Epithelial cell of esophagus (primary cell): ENCODE results near the gene SLC7A1.

Experiments
- DNase-seq: peaks from one replicate; pipeline ENCODE4 v3.0.0; 2010; ENCODE audit warnings: low read depth
- H3K4me3 ChIP-seq: 2 replicates; pipeline ENCODE4 v1.5.1; 2011; ENCODE audit warnings: mild to moderate bottlenecking, low read length, control low read depth
- CTCF ChIP-seq: IDR thresholded peaks from 2 replicates; pipeline ENCODE4 v1.5.1; 2011; ENCODE audit warnings: low read depth, mild to moderate bottlenecking, low read length, control low read depth, inconsistent platforms; ENCODE audit not compliant: insufficient read depth; ENCODE audit errors: missing control alignments

Gene SLC7A1

GRCh38 chr13:29540334-29540733 lies 55.2 kb downstream of the SLC7A1 start:
- no peak for DNase-seq
- TF ChIP-seq CTCF, result no peak
- H3K4me3 ChIP-seq, result no peak overlapping the region

GRCh38 chr13:29539856-29540255 lies 55.6 kb downstream of the SLC7A1 start:
- TF ChIP-seq CTCF, result no peak
- no peak overlapping the region for H3K4me3 ChIP-seq
- DNase-seq, result peak; percentile 33

GRCh38 chr13:29538652-29539040 lies 56.8 kb downstream of the SLC7A1 start:
- no peak overlapping the region for H3K4me3 ChIP-seq
- DNase-seq, result no peak
- no peak for TF ChIP-seq CTCF

GRCh38 chr13:29537736-29538651 lies 57.5 kb downstream of the SLC7A1 start:
- TF ChIP-seq CTCF, result no peak
- no peak overlapping the region for H3K4me3 ChIP-seq
- DNase-seq, result no peak

- TF ChIP-seq CTCF, result no peak
- no peak overlapping the region for H3K4me3 ChIP-seq
- no peak for DNase-seq
These were observed 58.6 kb downstream of the SLC7A1 start for GRCh38 chr13:29536853-29537252.

GRCh38 chr13:29535663-29536655 lies 59.5 kb downstream of the SLC7A1 start:
- no peak for TF ChIP-seq CTCF
- no peak for DNase-seq
- H3K4me3 ChIP-seq, result no peak overlapping the region
